WTC11 (cell line): Measurements from ENCODE around the gene PGAP3. TPM values are rescaled to one million over a fixed set of nuclear protein-coding genes. Genes with fewer than 3 reads are reported as not detected.

Source experiments
- ATAC-seq: fragments of 200-7000 bp; cut with Tn5 transposase; 2 replicates; pipeline ENCODE4 v1.10.0; 2021; ENCODE audit warnings: mild to moderate bottlenecking, moderate library complexity
- CTCF ChIA-PET: fragments of 300-600 bp; sonication (Branson Sonifier 250); formaldehyde crosslinking; loops from one replicate; lab custom pipeline; 2021; ENCODE audit warnings: antibody characterized with exemption; lab: Charles Lee
- POLR2A ChIA-PET: fragments of 350-600 bp; sonication (Branson Sonifier 250); formaldehyde crosslinking; loops from one replicate; lab custom pipeline; 2021; ENCODE audit warnings: antibody characterized with exemption; lab: Charles Lee
- DNase-seq: peaks from one replicate; pipeline ENCODE4 v3.0.0; 2021; ENCODE audit warnings: low spot score
- H3K27ac Mint-ChIP-seq: 2 replicates; pipeline ENCODE4 v1.8.0; 2021; ENCODE audit warnings: mixed read lengths
- H3K27me3 Mint-ChIP-seq: 2 replicates; pipeline ENCODE4 v1.8.0; 2021; ENCODE audit warnings: low read depth, mild to moderate bottlenecking, moderate library complexity, mixed read lengths
- H3K36me3 Mint-ChIP-seq: 2 replicates; pipeline ENCODE4 v1.8.0; 2021; ENCODE audit warnings: mixed read lengths
- H3K4me1 Mint-ChIP-seq: 2 replicates; pipeline ENCODE4 v1.8.0; 2022; ENCODE audit warnings: mixed read lengths
- H3K4me3 Mint-ChIP-seq: 2 replicates; pipeline ENCODE4 v1.8.0; 2021; ENCODE audit warnings: mild to moderate bottlenecking, moderate library complexity, mixed read lengths
- H3K9me3 Mint-ChIP-seq: 2 replicates; pipeline ENCODE4 v1.8.0; 2021; ENCODE audit warnings: mixed read lengths
- E2F5 ChIP-seq: sonication (generic); formaldehyde crosslinking; IDR thresholded peaks from 2 replicates; pipeline ENCODE4 v1.8.1; 2022; ENCODE audit warnings: mild to moderate bottlenecking, moderate library complexity, missing genetic modification reagents
- ETV6 ChIP-seq: sonication (generic); formaldehyde crosslinking; IDR thresholded peaks from 2 replicates; pipeline ENCODE4 v1.8.1; 2022; ENCODE audit warnings: mild to moderate bottlenecking, missing genetic modification reagents
- FOXP4 ChIP-seq: sonication (generic); formaldehyde crosslinking; IDR thresholded peaks from 2 replicates; pipeline ENCODE4 v1.8.0; 2022; ENCODE audit warnings: mild to moderate bottlenecking, missing genetic modification reagents
- MXD4 ChIP-seq: fragments of 250-450 bp; sonication (Bioruptor Pico); IDR thresholded peaks from 2 replicates; pipeline ENCODE4 v1.8.0; 2021; ENCODE audit warnings: mild to moderate bottlenecking, moderate library complexity, borderline replicate concordance
- MYBL2 ChIP-seq: sonication (generic); formaldehyde crosslinking; IDR thresholded peaks from 2 replicates; pipeline ENCODE4 v1.8.1; 2023; ENCODE audit warnings: mild to moderate bottlenecking, moderate library complexity, missing genetic modification reagents
- NFE2L1 ChIP-seq: sonication (generic); formaldehyde crosslinking; IDR thresholded peaks from 2 replicates; pipeline ENCODE4 v1.8.1; 2023; ENCODE audit warnings: missing genetic modification reagents
- NFYB ChIP-seq: sonication (generic); formaldehyde crosslinking; conservative IDR thresholded peaks from 2 replicates; pipeline ENCODE4 v1.8.0; 2022; ENCODE audit warnings: low read depth, missing genetic modification reagents
- NR2C2 ChIP-seq: sonication (generic); formaldehyde crosslinking; IDR thresholded peaks from 2 replicates; pipeline ENCODE4 v1.8.0; 2022; ENCODE audit warnings: mild to moderate bottlenecking, missing genetic modification reagents
- PRDM15 ChIP-seq: sonication (generic); formaldehyde crosslinking; IDR thresholded peaks from 2 replicates; pipeline ENCODE4 v1.8.0; 2022; ENCODE audit warnings: missing genetic modification reagents
- SMAD3 ChIP-seq: sonication (generic); formaldehyde crosslinking; IDR thresholded peaks from 2 replicates; pipeline ENCODE4 v1.8.0; 2022; ENCODE audit warnings: missing genetic modification reagents, mild to moderate bottlenecking, borderline replicate concordance
- SOX15 ChIP-seq: fragments of 250-450 bp; sonication (Bioruptor Pico); IDR thresholded peaks from 2 replicates; pipeline ENCODE4 v1.9.0; 2021; ENCODE audit warnings: mild to moderate bottlenecking
- ZNF317 ChIP-seq: sonication (generic); formaldehyde crosslinking; IDR thresholded peaks from 2 replicates; pipeline ENCODE4 v1.8.1; 2023; ENCODE audit warnings: low read depth, mild to moderate bottlenecking, moderate library complexity, missing genetic modification reagents, borderline replicate concordance
- ZNF416 ChIP-seq: fragments of 250-450 bp; sonication (Bioruptor Pico); IDR thresholded peaks from 2 replicates; pipeline ENCODE4 v1.9.0; 2021; ENCODE audit warnings: mild to moderate bottlenecking, inconsistent platforms
- ZNF423 ChIP-seq: fragments of 250-450 bp; sonication (Bioruptor Pico); IDR thresholded peaks from 2 replicates; pipeline ENCODE4 v2.1.2; 2022; ENCODE audit warnings: mild to moderate bottlenecking, moderate library complexity
- total RNA-seq: library from RNA; stranded (reverse); gene quantifications from 3 replicates; pipeline ENCODE4 v1.2.3, GENCODE V29; 2021
- TF ChIP-seq, protein P1 (sequence below): sonication (generic); formaldehyde crosslinking; IDR thresholded peaks from 2 replicates; pipeline ENCODE4 v1.8.1; 2023; ENCODE audit warnings: mild to moderate bottlenecking, moderate library complexity, missing genetic modification reagents
- TF ChIP-seq, protein P2 (sequence below): sonication (generic); formaldehyde crosslinking; IDR thresholded peaks from 2 replicates; pipeline ENCODE4 v1.8.1; 2022; ENCODE audit warnings: missing genetic modification reagents, borderline replicate concordance
- TF ChIP-seq, protein P3 (sequence below): sonication (generic); formaldehyde crosslinking; IDR thresholded peaks from 2 replicates; pipeline ENCODE4 v1.8.0; 2023; ENCODE audit warnings: missing genetic modification reagents

PGAP3 gene
- total RNA-seq, 1 experiment from 2014 or later: 24.9 TPM

- TF ChIP-seq ZNF423 (CRISPR knock-in tag) (no peak), ZNF317 (no peak), NFYB (peak; percentile 22; the same call in 1 of the 2 replicates), ZNF416 (CRISPR knock-in tag) (0 out of 2 replicates have a peak, but pooled peaks have one; percentile 15), SOX15 (no peak), MXD4 (CRISPR knock-in tag) (no peak), NR2C2 (CRISPR knock-in tag) (0 out of 2 replicates have a peak, but pooled peaks have one; percentile 16), ETV6 (CRISPR knock-in tag) (peak; percentile 86), FOXP4 (CRISPR knock-in tag) (peak; percentile 77; the same call in 1 of the 2 replicates), MYBL2 (peak; percentile 65; the same call in 1 of the 2 replicates)
- TF ChIP-seq, protein P1, sequence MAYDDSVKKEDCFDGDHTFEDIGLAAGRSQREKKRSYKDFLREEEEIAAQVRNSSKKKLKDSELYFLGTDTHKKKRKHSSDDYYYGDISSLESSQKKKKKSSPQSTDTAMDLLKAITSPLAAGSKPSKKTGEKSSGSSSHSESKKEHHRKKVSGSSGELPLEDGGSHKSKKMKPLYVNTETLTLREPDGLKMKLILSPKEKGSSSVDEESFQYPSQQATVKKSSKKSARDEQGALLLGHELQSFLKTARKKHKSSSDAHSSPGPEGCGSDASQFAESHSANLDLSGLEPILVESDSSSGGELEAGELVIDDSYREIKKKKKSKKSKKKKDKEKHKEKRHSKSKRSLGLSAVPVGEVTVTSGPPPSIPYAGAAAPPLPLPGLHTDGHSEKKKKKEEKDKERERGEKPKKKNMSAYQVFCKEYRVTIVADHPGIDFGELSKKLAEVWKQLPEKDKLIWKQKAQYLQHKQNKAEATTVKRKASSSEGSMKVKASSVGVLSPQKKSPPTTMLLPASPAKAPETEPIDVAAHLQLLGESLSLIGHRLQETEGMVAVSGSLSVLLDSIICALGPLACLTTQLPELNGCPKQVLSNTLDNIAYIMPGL (CRISPR knock-in tag): peak; percentile 68; the same call in 1 of the 2 replicates
- TF ChIP-seq, all 79 proteins: peak for 14
Measured at GRCh38 chr17:39636927-39637736, 50.7 kb downstream of the PGAP3 start, which contains the start of gene STARD3 (continued).

- peaks cover 72% of the 10 kb centered on the region for H3K4me1 Mint-ChIP-seq
- peak overlapping the region; percentile 64 for H3K27ac Mint-ChIP-seq
- CTCF ChIA-PET: interaction anchor here (1.0 to 23.6 kb wide), 6 partner anchors 10 to 89 kb away, joined by 3 to 851 read pairs (median 10); partner anchors contain the start of gene PPP1R1B
- H3K4me3 Mint-ChIP-seq: peak overlapping the region; percentile 76
- no peaks in the 10 kb centered on the region for H3K27me3 Mint-ChIP-seq
- no peaks in the 10 kb centered on the region for H3K9me3 Mint-ChIP-seq
- TF ChIP-seq, protein P2, sequence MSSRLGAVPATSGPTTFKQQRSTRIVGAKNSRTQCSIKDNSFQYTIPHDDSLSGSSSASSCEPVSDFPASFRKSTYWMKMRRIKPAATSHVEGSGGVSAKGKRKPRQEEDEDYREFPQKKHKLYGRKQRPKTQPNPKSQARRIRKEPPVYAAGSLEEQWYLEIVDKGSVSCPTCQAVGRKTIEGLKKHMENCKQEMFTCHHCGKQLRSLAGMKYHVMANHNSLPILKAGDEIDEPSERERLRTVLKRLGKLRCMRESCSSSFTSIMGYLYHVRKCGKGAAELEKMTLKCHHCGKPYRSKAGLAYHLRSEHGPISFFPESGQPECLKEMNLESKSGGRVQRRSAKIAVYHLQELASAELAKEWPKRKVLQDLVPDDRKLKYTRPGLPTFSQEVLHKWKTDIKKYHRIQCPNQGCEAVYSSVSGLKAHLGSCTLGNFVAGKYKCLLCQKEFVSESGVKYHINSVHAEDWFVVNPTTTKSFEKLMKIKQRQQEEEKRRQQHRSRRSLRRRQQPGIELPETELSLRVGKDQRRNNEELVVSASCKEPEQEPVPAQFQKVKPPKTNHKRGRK (CRISPR knock-in tag): no peak
- TF ChIP-seq ZNF416 (CRISPR knock-in tag): no peak
- TF ChIP-seq, protein P3, sequence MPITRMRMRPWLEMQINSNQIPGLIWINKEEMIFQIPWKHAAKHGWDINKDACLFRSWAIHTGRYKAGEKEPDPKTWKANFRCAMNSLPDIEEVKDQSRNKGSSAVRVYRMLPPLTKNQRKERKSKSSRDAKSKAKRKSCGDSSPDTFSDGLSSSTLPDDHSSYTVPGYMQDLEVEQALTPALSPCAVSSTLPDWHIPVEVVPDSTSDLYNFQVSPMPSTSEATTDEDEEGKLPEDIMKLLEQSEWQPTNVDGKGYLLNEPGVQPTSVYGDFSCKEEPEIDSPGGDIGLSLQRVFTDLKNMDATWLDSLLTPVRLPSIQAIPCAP (CRISPR knock-in tag): no peak
- no peak for TF ChIP-seq SMAD3 (CRISPR knock-in tag)
- no peak for TF ChIP-seq SOX15
- ATAC-seq: no peak
- H3K36me3 Mint-ChIP-seq: no peaks in the 10 kb centered on the region
- POLR2A ChIA-PET: no interaction called here
- no peak for DNase-seq
Measured at GRCh38 chr17:39636587-39636926, 51.3 kb downstream of the PGAP3 start.

GRCh38 chr17:39635614-39636176 lies 52.2 kb downstream of the PGAP3 start:
- Mint-ChIP-seq H3K4me1 (peaks cover 80% of the 10 kb centered on the region), H3K27me3 (no peaks in the 10 kb centered on the region), H3K27ac (peak overlapping the region; percentile 64), H3K9me3 (no peaks in the 10 kb centered on the region), H3K36me3 (no peaks in the 10 kb centered on the region), H3K4me3 (no peak overlapping the region)
- ChIA-PET POLR2A (no interaction called here), CTCF (interaction anchor here (1.2 to 23.6 kb wide), 11 partner anchors 12 to 94 kb away, joined by 3 to 876 read pairs (median 6); partner anchors contain the start of genes PNMT, PPP1R1B and TCAP)
- TF ChIP-seq PRDM15 (CRISPR knock-in tag) (peak; percentile 17; the same call in 1 of the 2 replicates), E2F5 (CRISPR knock-in tag) (no peak), NFE2L1 (no peak)
- TF ChIP-seq, protein P1 (CRISPR knock-in tag): no peak
- DNase-seq (no peak), ATAC-seq (no peak)
